Osteoblast (primary cell): ENCODE data around the gene PEX5L. TPM values are rescaled to one million over a fixed set of nuclear protein-coding genes. Genes with fewer than 3 reads are reported as not detected.

Experiments
- DNase-seq: peaks from one replicate; pipeline ENCODE4 v3.0.0; 2011; ENCODE audit warnings: low spot score, mixed read lengths; ENCODE audit not compliant: insufficient read length; ENCODE audit errors: missing footprints
- H2AFZ ChIP-seq: 2 replicates; pipeline ENCODE4 v1.6.0; 2011; ENCODE audit warnings: mild to moderate bottlenecking, low read length
- H3K27ac ChIP-seq: 2 replicates; pipeline ENCODE4 v1.5.1; 2011; ENCODE audit warnings: mild to moderate bottlenecking, low read depth, low read length, moderate library complexity
- H3K27me3 ChIP-seq: 2 replicates; pipeline ENCODE4 v1.6.0; 2012; ENCODE audit warnings: mild to moderate bottlenecking, control low read depth, inconsistent platforms, low read length, moderate library complexity; ENCODE audit not compliant: insufficient read depth
- H3K36me3 ChIP-seq: 2 replicates; pipeline ENCODE4 v1.5.1; 2011; ENCODE audit warnings: mild to moderate bottlenecking, low read length, control low read depth, moderate library complexity; ENCODE audit not compliant: insufficient read depth
- H3K4me1 ChIP-seq: 2 replicates; pipeline ENCODE4 v1.5.1; 2011; ENCODE audit warnings: mild to moderate bottlenecking, low read length, control low read depth, moderate library complexity; ENCODE audit not compliant: insufficient read depth
- H3K4me2 ChIP-seq: 2 replicates; pipeline ENCODE4 v1.6.0; 2011; ENCODE audit warnings: mild to moderate bottlenecking, low read length; ENCODE audit not compliant: insufficient read depth
- H3K4me3 ChIP-seq: fragments of 200-600 bp; sonication (generic); 3 replicates; pipeline ENCODE4 v1.5.1; 2012; ENCODE audit warnings: mild to moderate bottlenecking, low read length, inconsistent platforms; ENCODE audit not compliant: insufficient read depth
- H3K79me2 ChIP-seq: 2 replicates; pipeline ENCODE4 v1.6.0; 2012; ENCODE audit warnings: mild to moderate bottlenecking, low read length, control low read depth, inconsistent platforms; ENCODE audit not compliant: insufficient read depth
- H3K9me3 ChIP-seq: 2 replicates; pipeline ENCODE4 v1.5.1; 2011; ENCODE audit warnings: low read depth, low read length, control low read depth
- H4K20me1 ChIP-seq: 2 replicates; pipeline ENCODE4 v1.6.0; 2012; ENCODE audit warnings: mild to moderate bottlenecking, low read length, control low read depth; ENCODE audit not compliant: insufficient read depth
- total RNA-seq: library from RNA; depleted of rRNA; stranded (reverse); fragments of >200 nt; gene quantifications from 2 replicates; pipeline ENCODE4 v1.2.3, GENCODE V29; 2012
- TF ChIP-seq, protein P1 (sequence below): IDR thresholded peaks from 2 replicates; pipeline ENCODE4 v1.5.1; 2011; ENCODE audit warnings: mild to moderate bottlenecking, low read depth, low read length, moderate library complexity; ENCODE audit errors: extremely low read depth

Gene PEX5L
- total RNA-seq, 1 donor = 1.4 TPM

DNA sequence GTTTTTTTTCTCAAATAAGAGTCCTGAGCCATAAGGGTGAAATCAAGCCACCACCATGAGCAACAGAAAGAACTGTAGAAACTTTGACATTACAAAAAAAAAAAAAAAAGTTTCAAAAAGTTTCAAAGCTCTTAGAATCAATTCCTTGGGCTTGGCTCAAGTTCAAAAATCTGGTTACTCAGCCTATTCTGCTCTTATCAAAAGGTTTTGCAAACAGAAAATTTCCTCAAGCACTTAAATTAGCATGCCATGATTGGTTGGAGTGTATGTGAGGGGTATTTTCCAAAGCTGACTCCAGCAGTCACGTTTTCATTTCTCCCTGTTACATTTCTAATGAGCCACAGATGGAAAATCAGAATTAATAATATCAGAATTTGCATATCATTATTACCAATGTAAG is 12.1 kb upstream of the PEX5L start:
- Histone ChIP-seq H3K27me3 (no peaks in the 10 kb centered on the region), H3K4me2 (no peak overlapping the region), H2AFZ (no peak overlapping the region), H3K9me3 (no peaks in the 10 kb centered on the region), H4K20me1 (no peaks in the 10 kb centered on the region), H3K27ac (no peak overlapping the region), H3K4me3 (no peak overlapping the region), H3K79me2 (no peaks in the 10 kb centered on the region), H3K4me1 (no peaks in the 10 kb centered on the region), H3K36me3 (no peaks in the 10 kb centered on the region)
- TF ChIP-seq, protein P1, sequence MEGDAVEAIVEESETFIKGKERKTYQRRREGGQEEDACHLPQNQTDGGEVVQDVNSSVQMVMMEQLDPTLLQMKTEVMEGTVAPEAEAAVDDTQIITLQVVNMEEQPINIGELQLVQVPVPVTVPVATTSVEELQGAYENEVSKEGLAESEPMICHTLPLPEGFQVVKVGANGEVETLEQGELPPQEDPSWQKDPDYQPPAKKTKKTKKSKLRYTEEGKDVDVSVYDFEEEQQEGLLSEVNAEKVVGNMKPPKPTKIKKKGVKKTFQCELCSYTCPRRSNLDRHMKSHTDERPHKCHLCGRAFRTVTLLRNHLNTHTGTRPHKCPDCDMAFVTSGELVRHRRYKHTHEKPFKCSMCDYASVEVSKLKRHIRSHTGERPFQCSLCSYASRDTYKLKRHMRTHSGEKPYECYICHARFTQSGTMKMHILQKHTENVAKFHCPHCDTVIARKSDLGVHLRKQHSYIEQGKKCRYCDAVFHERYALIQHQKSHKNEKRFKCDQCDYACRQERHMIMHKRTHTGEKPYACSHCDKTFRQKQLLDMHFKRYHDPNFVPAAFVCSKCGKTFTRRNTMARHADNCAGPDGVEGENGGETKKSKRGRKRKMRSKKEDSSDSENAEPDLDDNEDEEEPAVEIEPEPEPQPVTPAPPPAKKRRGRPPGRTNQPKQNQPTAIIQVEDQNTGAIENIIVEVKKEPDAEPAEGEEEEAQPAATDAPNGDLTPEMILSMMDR = no peak
- DNase-seq = no peak

DNA sequence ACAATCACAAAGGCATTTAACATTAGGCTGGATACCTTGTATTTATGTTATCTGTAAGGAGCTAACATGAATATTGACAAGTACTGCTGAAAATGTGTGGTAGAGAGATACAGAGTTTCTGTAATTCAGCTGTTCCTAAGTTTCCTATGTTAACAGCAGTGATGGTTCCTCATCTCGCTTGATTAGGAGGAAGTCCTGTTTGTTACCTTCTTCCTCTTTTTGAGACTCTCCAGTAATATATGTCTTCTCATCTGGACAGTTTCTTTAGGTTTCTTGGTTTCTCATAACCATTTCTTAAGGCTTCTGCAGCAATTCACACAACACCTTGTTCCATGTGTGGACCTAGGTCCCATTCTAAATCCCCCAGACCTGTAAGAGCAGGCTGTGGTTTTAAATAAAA is 11.4 kb upstream of the PEX5L start:
- Histone ChIP-seq H3K4me2 (no peak overlapping the region), H4K20me1 (no peaks in the 10 kb centered on the region), H3K4me3 (no peak overlapping the region), H3K9me3 (no peaks in the 10 kb centered on the region), H3K27ac (no peak overlapping the region), H3K36me3 (no peaks in the 10 kb centered on the region), H3K79me2 (no peaks in the 10 kb centered on the region), H2AFZ (no peak overlapping the region), H3K27me3 (no peaks in the 10 kb centered on the region), H3K4me1 (no peaks in the 10 kb centered on the region)
- TF ChIP-seq, protein P1 = no peak
- DNase-seq = no peak

DNA sequence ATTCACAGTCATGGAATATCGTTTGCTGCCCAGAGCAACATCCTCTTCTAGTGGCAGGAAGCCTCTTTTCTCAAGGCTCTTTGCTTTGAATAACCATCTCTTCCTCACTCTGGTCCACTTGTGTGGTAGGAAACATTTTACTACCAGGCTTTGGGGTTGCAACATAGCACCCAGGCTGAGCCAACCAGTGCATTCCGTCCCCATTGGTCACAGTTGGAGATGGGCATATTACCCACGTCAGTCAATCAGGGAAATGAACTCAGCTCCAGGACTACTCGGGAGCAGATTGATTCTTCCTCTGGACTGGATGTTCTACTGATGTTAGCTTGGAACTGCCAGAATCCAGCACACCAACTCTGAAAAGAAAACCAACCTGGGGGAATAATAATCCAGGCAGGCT is 4.2 kb upstream of the PEX5L start:
- Histone ChIP-seq H3K9me3 (no peaks in the 10 kb centered on the region), H3K36me3 (no peaks in the 10 kb centered on the region), H3K27me3 (peaks cover 16% of the 10 kb centered on the region), H3K4me2 (no peak overlapping the region), H3K4me3 (no peak overlapping the region), H3K79me2 (no peaks in the 10 kb centered on the region), H3K4me1 (no peaks in the 10 kb centered on the region), H3K27ac (no peak overlapping the region), H2AFZ (no peak overlapping the region), H4K20me1 (no peaks in the 10 kb centered on the region)
- no peak for DNase-seq
- TF ChIP-seq, protein P1 = no peak

DNA sequence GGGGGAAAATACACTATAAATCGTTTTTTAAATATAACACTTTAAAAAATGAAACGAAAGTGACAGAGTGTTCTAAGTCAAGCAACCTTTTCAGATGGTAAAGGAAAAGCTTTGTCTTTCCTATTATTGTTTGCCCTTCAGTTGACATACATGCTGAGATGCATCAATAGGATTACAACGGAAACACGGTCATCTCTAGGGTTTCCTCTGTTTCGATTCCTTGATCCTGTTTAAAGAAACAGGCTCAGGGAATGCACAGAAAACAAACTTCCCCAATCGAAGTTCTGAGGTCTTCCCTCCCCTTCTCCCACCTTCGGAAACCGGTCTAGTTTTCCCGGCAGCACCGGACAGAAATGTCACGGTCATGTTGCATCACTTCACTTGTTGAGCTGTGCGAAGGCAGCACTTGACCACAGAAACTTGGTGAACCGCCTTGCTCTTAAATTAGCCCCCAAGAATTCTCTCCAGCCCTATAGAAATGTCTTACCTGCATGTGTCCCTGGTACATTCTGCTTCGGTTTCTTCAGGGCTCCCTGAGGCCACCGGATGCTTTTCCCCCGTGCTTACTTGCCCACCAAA is 556 bp downstream of the PEX5L start:
- peak; percentile 54 for DNase-seq
- Histone ChIP-seq H3K27ac (no peak overlapping the region), H3K9me3 (no peaks in the 10 kb centered on the region), H2AFZ (no peak overlapping the region), H4K20me1 (no peaks in the 10 kb centered on the region), H3K4me2 (peak overlapping the region; percentile 76), H3K4me1 (no peaks in the 10 kb centered on the region), H3K79me2 (no peaks in the 10 kb centered on the region), H3K36me3 (no peaks in the 10 kb centered on the region), H3K27me3 (peaks cover 20% of the 10 kb centered on the region), H3K4me3 (peak overlapping the region; percentile 63)
- TF ChIP-seq, protein P1 = no peak
